Lung (tissue), 12 donors: ENCODE data around the gene KCNV2. TPM values are rescaled to one million over a fixed set of nuclear protein-coding genes. Genes with fewer than 3 reads are reported as not detected.

Experiments used
- ATAC-seq: fragments of 200-7000 bp; cut with Tn5 transposase; one replicate; pipeline ENCODE4 v1.9.1; 2020; ENCODE audit warnings: moderate number of reproducible peaks; ENCODE audit not compliant: insufficient read depth, low FRiP score
- DNase-seq, 3 donors: peaks; one replicate each; pipeline ENCODE4 v3.0.0-alpha.2; 2013 to 2017
- H3K27ac ChIP-seq, 2 donors: one replicate each; pipeline ENCODE4 v1.5.1; 2013; ENCODE audit warnings: mild to moderate bottlenecking in 2 of 2, moderate library complexity in 2 of 2, control low read depth in 1 of 2, inconsistent platforms in 1 of 2, low read depth in 1 of 2, low read length in 1 of 2
- H3K27me3 ChIP-seq, 3 donors: one replicate each; pipeline ENCODE4 v1.5.1; 2013; ENCODE audit warnings: low read length in 2 of 3; ENCODE audit not compliant: control insufficient read depth in 3 of 3, insufficient read depth in 3 of 3
- H3K36me3 ChIP-seq, 4 donors: one replicate each; pipeline ENCODE4 v1.5.1; 2013; ENCODE audit warnings: low read length in 4 of 4, mild to moderate bottlenecking in 1 of 4, moderate library complexity in 1 of 4; ENCODE audit not compliant: control insufficient read depth in 4 of 4, insufficient read depth in 4 of 4
- H3K4me1 ChIP-seq, 5 donors: one replicate each; pipeline ENCODE4 v1.5.1; 2013; ENCODE audit warnings: low read length in 5 of 5, mild to moderate bottlenecking in 2 of 5, moderate library complexity in 1 of 5; ENCODE audit not compliant: control insufficient read depth in 5 of 5, insufficient read depth in 5 of 5
- H3K4me3 ChIP-seq: one replicate; pipeline ENCODE4 v1.5.1; 2013; ENCODE audit warnings: mild to moderate bottlenecking, control low read depth, moderate library complexity
- H3K9ac ChIP-seq, 2 donors: one replicate each; pipeline ENCODE4 v1.5.1; 2013; ENCODE audit warnings: low read length in 2 of 2, control low read depth in 1 of 2; ENCODE audit not compliant: insufficient read depth in 1 of 2
- H3K9me3 ChIP-seq, 4 donors: one replicate each; pipeline ENCODE4 v1.5.1; 2013; ENCODE audit warnings: low read length in 3 of 4, mild to moderate bottlenecking in 1 of 4, moderate library complexity in 1 of 4; ENCODE audit not compliant: control insufficient read depth in 4 of 4, insufficient read depth in 3 of 4
- WGBS, 2 donors: extraction: QIAGEN DNeasy Blood & Tissue Kit; methylation state at CpG; one replicate each; pipeline ENCODE4 v1.1.7; 2013; 5-methylcytosine and 5-hydroxymethylcytosine counted together
- polyA plus RNA-seq, 2 donors: library from polyadenylated mRNA; stranded (reverse); fragments of 200-250 nt; gene quantifications; one replicate each; pipeline ENCODE4 v1.2.1, GENCODE V29; 2013
- total RNA-seq, 2 donors: library from RNA; depleted of rRNA in 1 of 2; stranded (reverse); fragments of >200 nt in 1 of 2; gene quantifications; one replicate each; pipeline ENCODE4 v1.2.1, GENCODE V29; 2014 to 2021
- TF ChIP-seq, protein P1 (sequence below): IDR thresholded peaks from 2 replicates; pipeline ENCODE4 v1.5.1; 2012; ENCODE audit warnings: mild to moderate bottlenecking; ENCODE audit errors: control extremely low read depth, extremely low read depth
- donor health status: control.
- donor health status: control.
- donor health status: Bipolar disorder and iron deficiency.
- donor health status: healthy.
- donor health status: DM: yes; HTN: yes; CAD: no.

KCNV2 gene
- total and polyA plus RNA-seq, 4 donors: not detected

DNA sequence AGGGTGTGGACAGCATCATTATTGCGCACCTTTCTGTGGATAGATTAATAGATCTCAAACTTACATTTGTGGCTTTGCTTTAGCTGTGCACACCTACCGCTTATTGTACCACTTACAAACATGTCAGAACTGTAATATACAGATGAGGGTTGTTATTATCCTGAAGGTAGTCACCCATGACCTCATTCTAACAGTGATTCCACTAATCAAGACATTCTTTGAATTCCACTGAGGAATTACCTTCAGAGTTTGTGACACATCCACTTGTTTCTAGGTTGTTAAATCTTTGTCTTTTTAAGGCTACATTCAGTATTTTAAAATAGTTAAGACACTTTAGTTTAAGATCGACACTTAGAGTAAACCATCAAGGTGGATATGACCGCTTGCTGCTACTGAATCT, 7.8 kb downstream of the KCNV2 start:
- no peak for DNase-seq
- TF ChIP-seq, protein P1, sequence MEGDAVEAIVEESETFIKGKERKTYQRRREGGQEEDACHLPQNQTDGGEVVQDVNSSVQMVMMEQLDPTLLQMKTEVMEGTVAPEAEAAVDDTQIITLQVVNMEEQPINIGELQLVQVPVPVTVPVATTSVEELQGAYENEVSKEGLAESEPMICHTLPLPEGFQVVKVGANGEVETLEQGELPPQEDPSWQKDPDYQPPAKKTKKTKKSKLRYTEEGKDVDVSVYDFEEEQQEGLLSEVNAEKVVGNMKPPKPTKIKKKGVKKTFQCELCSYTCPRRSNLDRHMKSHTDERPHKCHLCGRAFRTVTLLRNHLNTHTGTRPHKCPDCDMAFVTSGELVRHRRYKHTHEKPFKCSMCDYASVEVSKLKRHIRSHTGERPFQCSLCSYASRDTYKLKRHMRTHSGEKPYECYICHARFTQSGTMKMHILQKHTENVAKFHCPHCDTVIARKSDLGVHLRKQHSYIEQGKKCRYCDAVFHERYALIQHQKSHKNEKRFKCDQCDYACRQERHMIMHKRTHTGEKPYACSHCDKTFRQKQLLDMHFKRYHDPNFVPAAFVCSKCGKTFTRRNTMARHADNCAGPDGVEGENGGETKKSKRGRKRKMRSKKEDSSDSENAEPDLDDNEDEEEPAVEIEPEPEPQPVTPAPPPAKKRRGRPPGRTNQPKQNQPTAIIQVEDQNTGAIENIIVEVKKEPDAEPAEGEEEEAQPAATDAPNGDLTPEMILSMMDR: no peak
- Histone ChIP-seq H3K27ac (no peak overlapping the region), H3K27me3 (no peaks in the 10 kb centered on the region), H3K9ac (no peak overlapping the region), H3K9me3 (no peaks in the 10 kb centered on the region), H3K4me3 (no peak overlapping the region), H3K36me3 (no peaks in the 10 kb centered on the region), H3K4me1 (peaks cover 0 to 28% (median 4%) of the 10 kb centered on the region in 5 donors)
- WGBS, 2 donors: 78 to 88% methylated on average over 4 of the region's 4 CpGs
- ATAC-seq: no peak

DNA sequence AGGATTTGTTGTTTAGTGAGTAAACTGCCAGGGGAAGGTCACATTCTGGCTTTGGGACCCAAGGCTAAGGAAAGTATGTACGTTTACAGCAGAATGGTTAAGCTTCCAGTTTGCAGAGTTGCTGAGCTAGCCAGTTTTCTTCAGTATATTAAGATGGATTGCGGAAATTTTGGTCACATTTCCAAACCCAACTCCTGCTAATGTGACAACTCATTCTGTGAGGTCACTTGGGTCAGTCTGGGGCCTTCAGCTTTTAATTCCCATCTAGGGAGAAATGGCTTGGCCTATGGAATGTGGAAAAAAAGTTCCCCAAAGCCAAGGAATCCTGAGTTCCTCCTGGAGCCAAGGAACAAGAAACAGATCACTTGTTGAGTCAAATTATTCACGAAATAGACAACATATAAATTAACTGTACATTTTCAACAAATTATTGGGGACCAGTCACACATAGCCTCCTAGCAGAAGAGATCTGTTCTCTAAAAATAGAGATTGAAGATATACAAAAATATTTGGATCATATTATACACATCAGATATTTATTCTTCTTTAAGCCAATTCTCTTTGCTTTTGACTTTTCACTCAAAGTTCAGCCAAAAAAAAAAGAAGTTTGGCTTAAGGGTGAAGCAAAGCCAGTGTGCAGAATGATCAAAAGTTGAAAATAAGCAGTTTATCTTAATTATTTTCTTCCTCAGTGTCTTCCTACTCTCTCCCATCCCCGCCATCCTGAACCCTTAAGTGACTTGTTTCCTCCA, 8.8 kb downstream of the KCNV2 start:
- H3K36me3 ChIP-seq: no peaks in the 10 kb centered on the region
- H3K4me1 ChIP-seq: peaks cover 0 to 28% (median 4%) of the 10 kb centered on the region in 5 donors
- no peak overlapping the region for H3K4me3 ChIP-seq
- H3K27ac ChIP-seq: no peak overlapping the region
- H3K27me3 ChIP-seq: no peaks in the 10 kb centered on the region
- ATAC-seq (no peak), DNase-seq (peak in 2 of 3 donors; percentile 71 to 82)
- H3K9ac ChIP-seq: no peak overlapping the region
- TF ChIP-seq, protein P1: no peak
- WGBS, 2 donors: 75 to 88% methylated on average over 4 of the region's 4 CpGs
- no peaks in the 10 kb centered on the region for H3K9me3 ChIP-seq

DNA sequence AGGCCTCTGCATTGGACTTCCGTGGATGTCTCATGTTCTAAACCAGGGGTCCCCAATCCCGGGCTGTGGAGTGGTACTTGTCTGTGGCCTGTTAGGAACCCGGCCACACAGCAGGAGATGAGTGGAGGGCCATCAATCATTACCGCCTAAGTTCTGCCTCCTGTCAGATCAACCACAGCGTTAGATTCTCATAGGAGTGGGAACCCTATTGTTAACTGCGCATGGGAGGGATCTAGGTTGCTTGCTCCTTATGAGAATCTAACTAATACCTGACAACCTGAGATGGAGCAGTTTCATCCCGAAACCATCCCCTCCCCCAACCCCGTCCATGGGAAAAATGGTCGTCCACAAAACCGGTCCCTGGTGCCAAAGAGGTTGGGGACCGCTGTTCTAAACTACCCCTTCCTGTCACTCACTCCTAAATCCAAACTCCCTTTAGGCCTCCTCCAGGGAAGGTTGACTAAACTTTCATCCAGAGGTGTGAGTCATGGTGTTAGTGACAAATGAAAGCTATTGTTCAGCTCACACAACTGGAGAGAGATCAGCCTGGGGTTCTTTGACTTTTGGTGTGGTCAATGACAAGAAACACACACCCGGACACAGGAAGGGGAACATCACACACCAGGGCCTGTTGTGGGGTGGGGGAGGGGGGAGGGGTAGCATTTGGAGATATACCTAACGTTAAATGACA, 9.5 kb downstream of the KCNV2 start:
- Histone ChIP-seq H3K9ac (no peak overlapping the region), H3K9me3 (no peaks in the 10 kb centered on the region), H3K4me3 (no peak overlapping the region), H3K27ac (peak overlapping the region in 1 of 2 donors; percentile 36), H3K4me1 (peaks cover 0 to 28% (median 4%) of the 10 kb centered on the region in 5 donors), H3K36me3 (no peaks in the 10 kb centered on the region), H3K27me3 (no peaks in the 10 kb centered on the region)
- ATAC-seq: no peak
- whole genome bisulfite sequencing, 2 donors: 84 to 89% methylated on average over 13 of the region's 13 CpGs
- DNase-seq: no peak
- TF ChIP-seq, protein P1: no peak
